Measurements from ENCODE around the gene PROS1. TPM values are rescaled to one million over a fixed set of nuclear protein-coding genes. Genes with fewer than 3 reads are reported as not detected.
"Not testable (repeated sequence)": the region's sequence is repeated elsewhere in the genome, so short reads cannot be mapped to it uniquely, and the experiment has no call there.

Gene PROS1
- total and polyA plus RNA-seq, 5 experiments from 2014 or later: not detected

GRCh38 chr3:93961489-93961888 is 12.2 kb downstream of the PROS1 start:
- no peak overlapping the region for H3K27ac Mint-ChIP-seq
- H3K36me3 Mint-ChIP-seq: peaks cover 0 to 6% (median 0%) of the 10 kb centered on the region in 3 donors
- peaks cover 8 to 47% (median 11%) of the 10 kb centered on the region in 5 donors for H3K27me3 Mint-ChIP-seq
- no peaks in the 10 kb centered on the region for H3K4me1 Mint-ChIP-seq
- H3K4me3 Mint-ChIP-seq: no peak overlapping the region
- POLR2A ChIA-PET: no interaction called here
- no peak for ATAC-seq
- H3K9me3 Mint-ChIP-seq: no peaks in the 10 kb centered on the region
- DNase-seq: no peak

- no peaks in the 10 kb centered on the region for H3K9me3 Mint-ChIP-seq
- POLR2A ChIA-PET: no interaction called here
Measured at GRCh38 chr3:93961026-93961425, 12.7 kb downstream of the PROS1 start.

GRCh38 chr3:93949958-93950357 is 23.7 kb downstream of the PROS1 start:
- H3K27ac Mint-ChIP-seq, H3K36me3 Mint-ChIP-seq, POLR2A ChIA-PET, H3K4me1 Mint-ChIP-seq, ATAC-seq, H3K4me3 Mint-ChIP-seq, DNase-seq: not testable (repeated sequence)
- Mint-ChIP-seq H3K9me3 (peaks cover 0 to 20% (median 10%) of the 10 kb centered on the region in 9 donors), H3K27me3 (peaks cover 2 to 24% (median 15%) of the 10 kb centered on the region in 5 donors)

More at GRCh38 chr3:93961026-93961425, 12.7 kb downstream of the PROS1 start:
- Mint-ChIP-seq H3K4me3 (no peak overlapping the region), H3K4me1 (no peaks in the 10 kb centered on the region), H3K27me3 (peaks cover 6 to 43% (median 11%) of the 10 kb centered on the region in 5 donors), H3K36me3 (peaks cover 0 to 2% (median 0%) of the 10 kb centered on the region in 3 donors), H3K27ac (no peak overlapping the region)
- ATAC-seq (no peak), DNase-seq (no peak)

- H3K4me3 Mint-ChIP-seq, H3K27me3 Mint-ChIP-seq, H3K36me3 Mint-ChIP-seq, H3K27ac Mint-ChIP-seq, DNase-seq, ATAC-seq, POLR2A ChIA-PET, H3K4me1 Mint-ChIP-seq, H3K9me3 Mint-ChIP-seq: not testable (repeated sequence)
Measured at GRCh38 chr3:93937485-93937884, 36.2 kb downstream of the PROS1 start.

GRCh38 chr3:93936549-93936948 is 37.1 kb downstream of the PROS1 start:
- Mint-ChIP-seq H3K27me3 (peaks cover 0 to 1% (median 0%) of the 10 kb centered on the region in 5 donors), H3K9me3 (no peaks in the 10 kb centered on the region), H3K4me3 (no peak overlapping the region), H3K4me1 (no peaks in the 10 kb centered on the region), H3K27ac (no peak overlapping the region), H3K36me3 (no peaks in the 10 kb centered on the region)
- DNase-seq (no peak), ATAC-seq (no peak)
- POLR2A ChIA-PET: no interaction called here

- ATAC-seq: no peak
- POLR2A ChIA-PET: no interaction called here
- no peak for DNase-seq
- H3K36me3 Mint-ChIP-seq: no peaks in the 10 kb centered on the region
- peaks cover 0 to 1% (median 0%) of the 10 kb centered on the region in 5 donors for H3K27me3 Mint-ChIP-seq
- no peaks in the 10 kb centered on the region for H3K9me3 Mint-ChIP-seq
- no peak overlapping the region for H3K4me3 Mint-ChIP-seq
- H3K4me1 Mint-ChIP-seq: no peaks in the 10 kb centered on the region
- H3K27ac Mint-ChIP-seq: no peak overlapping the region
Measured at GRCh38 chr3:93934366-93935046, 39.2 kb downstream of the PROS1 start.

GRCh38 chr3:93931597-93932229 is 42.0 kb downstream of the PROS1 start:
- Mint-ChIP-seq H3K4me1 (no peaks in the 10 kb centered on the region), H3K4me3 (no peak overlapping the region), H3K9me3 (no peaks in the 10 kb centered on the region), H3K27ac (no peak overlapping the region), H3K27me3 (peaks cover 0 to 1% (median 0%) of the 10 kb centered on the region in 5 donors), H3K36me3 (no peaks in the 10 kb centered on the region)
- ATAC-seq: no peak
- POLR2A ChIA-PET: no interaction called here
- DNase-seq: no peak

- Mint-ChIP-seq H3K9me3 (no peaks in the 10 kb centered on the region), H3K27me3 (peaks cover 0 to 5% (median 0%) of the 10 kb centered on the region in 5 donors), H3K4me1 (no peaks in the 10 kb centered on the region), H3K36me3 (no peaks in the 10 kb centered on the region), H3K4me3 (no peak overlapping the region), H3K27ac (no peak overlapping the region)
- ATAC-seq: no peak
- POLR2A ChIA-PET: no interaction called here
- DNase-seq: no peak
Measured at GRCh38 chr3:93930041-93930440, 43.7 kb downstream of the PROS1 start.

- POLR2A ChIA-PET: no interaction called here
- H3K27ac Mint-ChIP-seq: no peak overlapping the region
- ATAC-seq: no peak
- H3K9me3 Mint-ChIP-seq: no peaks in the 10 kb centered on the region
- DNase-seq: no peak
- no peaks in the 10 kb centered on the region for H3K4me1 Mint-ChIP-seq
- no peaks in the 10 kb centered on the region for H3K36me3 Mint-ChIP-seq
- peaks cover 0 to 5% (median 4%) of the 10 kb centered on the region in 5 donors for H3K27me3 Mint-ChIP-seq
- no peak overlapping the region for H3K4me3 Mint-ChIP-seq
Measured at GRCh38 chr3:93926789-93927188, 46.9 kb downstream of the PROS1 start.

- POLR2A ChIA-PET: no interaction called here
- Mint-ChIP-seq H3K4me3 (no peak overlapping the region), H3K27me3 (peaks cover 0 to 7% (median 4%) of the 10 kb centered on the region in 5 donors), H3K27ac (no peak overlapping the region), H3K4me1 (no peaks in the 10 kb centered on the region), H3K36me3 (no peaks in the 10 kb centered on the region), H3K9me3 (no peaks in the 10 kb centered on the region)
- ATAC-seq (no peak), DNase-seq (no peak)
Measured at GRCh38 chr3:93924491-93924890, 49.2 kb downstream of the PROS1 start.

- POLR2A ChIA-PET: no interaction called here
- no peaks in the 10 kb centered on the region for H3K4me1 Mint-ChIP-seq
- no peak overlapping the region for H3K4me3 Mint-ChIP-seq
- no peaks in the 10 kb centered on the region for H3K36me3 Mint-ChIP-seq
- H3K9me3 Mint-ChIP-seq: no peaks in the 10 kb centered on the region
- no peak for DNase-seq
- H3K27ac Mint-ChIP-seq: no peak overlapping the region
- ATAC-seq: no peak
- H3K27me3 Mint-ChIP-seq: peaks cover 0 to 7% (median 4%) of the 10 kb centered on the region in 5 donors
Measured at GRCh38 chr3:93923006-93923405, 50.7 kb downstream of the PROS1 start.

- H3K4me3 Mint-ChIP-seq, ATAC-seq, H3K9me3 Mint-ChIP-seq: not testable (repeated sequence)
Measured at GRCh38 chr3:93917546-93918029, 56.1 kb downstream of the PROS1 start.

GRCh38 chr3:93913623-93914022 is 60.1 kb downstream of the PROS1 start:
- H3K4me1 Mint-ChIP-seq, H3K4me3 Mint-ChIP-seq, DNase-seq, H3K36me3 Mint-ChIP-seq, H3K27ac Mint-ChIP-seq, POLR2A ChIA-PET, ATAC-seq, H3K27me3 Mint-ChIP-seq: not testable (repeated sequence)
- H3K9me3 Mint-ChIP-seq: peaks cover 0 to 12% (median 2%) of the 10 kb centered on the region in 9 donors

More at GRCh38 chr3:93917546-93918029, 56.1 kb downstream of the PROS1 start:
- H3K27ac Mint-ChIP-seq, H3K27me3 Mint-ChIP-seq, H3K4me1 Mint-ChIP-seq, POLR2A ChIA-PET, H3K36me3 Mint-ChIP-seq, DNase-seq: not testable (repeated sequence)

All from naive thymus-derived CD8-positive, alpha-beta T cell (primary cell).